H1 (cell line): ENCODE data around the gene CAST. TPM values are rescaled to one million over a fixed set of nuclear protein-coding genes. Genes with fewer than 3 reads are reported as not detected.

Experiments
- EP300 ChIP-seq, 2 experiments: IDR thresholded peaks; 1 replicate in 1 of 2; 2 replicates in 1 of 2; pipeline ENCODE4 v1.6.1; 2011 to 2012; ENCODE audit warnings: low read depth in 2 of 2, low read length in 2 of 2, mild to moderate bottlenecking in 2 of 2, borderline replicate concordance in 1 of 2, inconsistent platforms in 1 of 2, moderate library complexity in 1 of 2
- NRF1 ChIP-seq: IDR thresholded peaks from 2 replicates; pipeline ENCODE4 v1.6.1; 2011; ENCODE audit warnings: mild to moderate bottlenecking, low read depth, low read length, improper control_type of control experiment
- POU5F1 ChIP-seq: IDR thresholded peaks from 2 replicates; pipeline ENCODE4 v1.6.1; 2011; ENCODE audit warnings: low read depth, mild to moderate bottlenecking, low read length, moderate library complexity
- polyA plus RNA-seq, 7 experiments: library from polyadenylated mRNA; depleted of rRNA in 3 of 7; stranded (reverse) in 5 of 7; unstranded in 2 of 7; fragments of >200 nt in 5 of 7; fragments of 200-250 nt in 2 of 7; gene quantifications; 1 replicate in 5 of 7; 2 replicates in 1 of 7; 4 replicates in 1 of 7; pipeline versions ENCODE4 v1.2.1 to v1.2.3, GENCODE V29; 2011 to 2013; ENCODE audit warnings: missing spikeins in 2 of 7, mixed read lengths in 2 of 7
- total RNA-seq: library from RNA; stranded (reverse); fragmentation: NEBNext Ultra II Directional; extraction: Animal tissue kit (Norgen Biotek cat#: 25700); gene quantifications from 2 replicates; pipeline ENCODE4 v1.2.1, GENCODE V29; 2021
- TF ChIP-seq, protein P1 (sequence below): fragments of 300-600 bp; sonication (generic); IDR thresholded peaks from 2 replicates; pipeline ENCODE4 v1.7.1; 2012; ENCODE audit warnings: low read length, moderate library complexity, mild to moderate bottlenecking, inconsistent platforms; ENCODE audit not compliant: insufficient replicate concordance

CAST gene
- total and polyA plus RNA-seq, 2 of the 8 experiments (the other 6 are each of a cell fraction or from before 2014, with no cell fraction given): 9.0 to 48.2 TPM

DNA sequence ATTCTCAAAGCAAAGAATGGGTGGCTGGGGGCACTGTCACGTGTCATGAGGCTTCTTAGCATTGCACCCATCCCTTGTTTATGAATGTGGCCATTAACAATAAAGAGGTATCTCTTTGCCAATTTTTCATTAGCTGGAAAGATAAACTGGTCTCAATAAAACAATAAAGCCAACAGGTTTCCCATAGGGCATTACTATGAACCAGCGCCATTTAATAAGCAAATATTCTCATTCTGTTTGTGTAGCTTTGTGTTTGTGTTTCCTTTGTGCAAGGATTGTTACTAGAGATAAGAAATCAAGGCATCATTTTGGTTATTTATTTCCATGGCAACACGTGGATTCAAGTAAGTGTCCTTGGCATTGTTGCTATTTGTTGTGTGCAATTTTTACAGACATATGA lies 37.6 kb upstream of the CAST start (continued):
- TF ChIP-seq, protein P1, sequence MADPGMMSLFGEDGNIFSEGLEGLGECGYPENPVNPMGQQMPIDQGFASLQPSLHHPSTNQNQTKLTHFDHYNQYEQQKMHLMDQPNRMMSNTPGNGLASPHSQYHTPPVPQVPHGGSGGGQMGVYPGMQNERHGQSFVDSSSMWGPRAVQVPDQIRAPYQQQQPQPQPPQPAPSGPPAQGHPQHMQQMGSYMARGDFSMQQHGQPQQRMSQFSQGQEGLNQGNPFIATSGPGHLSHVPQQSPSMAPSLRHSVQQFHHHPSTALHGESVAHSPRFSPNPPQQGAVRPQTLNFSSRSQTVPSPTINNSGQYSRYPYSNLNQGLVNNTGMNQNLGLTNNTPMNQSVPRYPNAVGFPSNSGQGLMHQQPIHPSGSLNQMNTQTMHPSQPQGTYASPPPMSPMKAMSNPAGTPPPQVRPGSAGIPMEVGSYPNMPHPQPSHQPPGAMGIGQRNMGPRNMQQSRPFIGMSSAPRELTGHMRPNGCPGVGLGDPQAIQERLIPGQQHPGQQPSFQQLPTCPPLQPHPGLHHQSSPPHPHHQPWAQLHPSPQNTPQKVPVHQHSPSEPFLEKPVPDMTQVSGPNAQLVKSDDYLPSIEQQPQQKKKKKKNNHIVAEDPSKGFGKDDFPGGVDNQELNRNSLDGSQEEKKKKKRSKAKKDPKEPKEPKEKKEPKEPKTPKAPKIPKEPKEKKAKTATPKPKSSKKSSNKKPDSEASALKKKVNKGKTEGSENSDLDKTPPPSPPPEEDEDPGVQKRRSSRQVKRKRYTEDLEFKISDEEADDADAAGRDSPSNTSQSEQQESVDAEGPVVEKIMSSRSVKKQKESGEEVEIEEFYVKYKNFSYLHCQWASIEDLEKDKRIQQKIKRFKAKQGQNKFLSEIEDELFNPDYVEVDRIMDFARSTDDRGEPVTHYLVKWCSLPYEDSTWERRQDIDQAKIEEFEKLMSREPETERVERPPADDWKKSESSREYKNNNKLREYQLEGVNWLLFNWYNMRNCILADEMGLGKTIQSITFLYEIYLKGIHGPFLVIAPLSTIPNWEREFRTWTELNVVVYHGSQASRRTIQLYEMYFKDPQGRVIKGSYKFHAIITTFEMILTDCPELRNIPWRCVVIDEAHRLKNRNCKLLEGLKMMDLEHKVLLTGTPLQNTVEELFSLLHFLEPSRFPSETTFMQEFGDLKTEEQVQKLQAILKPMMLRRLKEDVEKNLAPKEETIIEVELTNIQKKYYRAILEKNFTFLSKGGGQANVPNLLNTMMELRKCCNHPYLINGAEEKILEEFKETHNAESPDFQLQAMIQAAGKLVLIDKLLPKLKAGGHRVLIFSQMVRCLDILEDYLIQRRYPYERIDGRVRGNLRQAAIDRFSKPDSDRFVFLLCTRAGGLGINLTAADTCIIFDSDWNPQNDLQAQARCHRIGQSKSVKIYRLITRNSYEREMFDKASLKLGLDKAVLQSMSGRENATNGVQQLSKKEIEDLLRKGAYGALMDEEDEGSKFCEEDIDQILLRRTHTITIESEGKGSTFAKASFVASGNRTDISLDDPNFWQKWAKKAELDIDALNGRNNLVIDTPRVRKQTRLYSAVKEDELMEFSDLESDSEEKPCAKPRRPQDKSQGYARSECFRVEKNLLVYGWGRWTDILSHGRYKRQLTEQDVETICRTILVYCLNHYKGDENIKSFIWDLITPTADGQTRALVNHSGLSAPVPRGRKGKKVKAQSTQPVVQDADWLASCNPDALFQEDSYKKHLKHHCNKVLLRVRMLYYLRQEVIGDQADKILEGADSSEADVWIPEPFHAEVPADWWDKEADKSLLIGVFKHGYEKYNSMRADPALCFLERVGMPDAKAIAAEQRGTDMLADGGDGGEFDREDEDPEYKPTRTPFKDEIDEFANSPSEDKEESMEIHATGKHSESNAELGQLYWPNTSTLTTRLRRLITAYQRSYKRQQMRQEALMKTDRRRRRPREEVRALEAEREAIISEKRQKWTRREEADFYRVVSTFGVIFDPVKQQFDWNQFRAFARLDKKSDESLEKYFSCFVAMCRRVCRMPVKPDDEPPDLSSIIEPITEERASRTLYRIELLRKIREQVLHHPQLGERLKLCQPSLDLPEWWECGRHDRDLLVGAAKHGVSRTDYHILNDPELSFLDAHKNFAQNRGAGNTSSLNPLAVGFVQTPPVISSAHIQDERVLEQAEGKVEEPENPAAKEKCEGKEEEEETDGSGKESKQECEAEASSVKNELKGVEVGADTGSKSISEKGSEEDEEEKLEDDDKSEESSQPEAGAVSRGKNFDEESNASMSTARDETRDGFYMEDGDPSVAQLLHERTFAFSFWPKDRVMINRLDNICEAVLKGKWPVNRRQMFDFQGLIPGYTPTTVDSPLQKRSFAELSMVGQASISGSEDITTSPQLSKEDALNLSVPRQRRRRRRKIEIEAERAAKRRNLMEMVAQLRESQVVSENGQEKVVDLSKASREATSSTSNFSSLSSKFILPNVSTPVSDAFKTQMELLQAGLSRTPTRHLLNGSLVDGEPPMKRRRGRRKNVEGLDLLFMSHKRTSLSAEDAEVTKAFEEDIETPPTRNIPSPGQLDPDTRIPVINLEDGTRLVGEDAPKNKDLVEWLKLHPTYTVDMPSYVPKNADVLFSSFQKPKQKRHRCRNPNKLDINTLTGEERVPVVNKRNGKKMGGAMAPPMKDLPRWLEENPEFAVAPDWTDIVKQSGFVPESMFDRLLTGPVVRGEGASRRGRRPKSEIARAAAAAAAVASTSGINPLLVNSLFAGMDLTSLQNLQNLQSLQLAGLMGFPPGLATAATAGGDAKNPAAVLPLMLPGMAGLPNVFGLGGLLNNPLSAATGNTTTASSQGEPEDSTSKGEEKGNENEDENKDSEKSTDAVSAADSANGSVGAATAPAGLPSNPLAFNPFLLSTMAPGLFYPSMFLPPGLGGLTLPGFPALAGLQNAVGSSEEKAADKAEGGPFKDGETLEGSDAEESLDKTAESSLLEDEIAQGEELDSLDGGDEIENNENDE: no peak
- TF ChIP-seq POU5F1 (no peak), NRF1 (no peak), EP300 (IDR thresholded peaks at IDR 0.05; ENCODE audit: borderline replicate concordance in 1 of 2, low read depth in 2 of 2, low read length in 2 of 2) (no peak)
